Measurements from ENCODE around the gene CFAP58.
"Not testable (repeated sequence)": the region's sequence is repeated elsewhere in the genome, so short reads cannot be mapped to it uniquely, and the experiment has no call there.

Gene CFAP58

GRCh38 chr10:104441329-104442000 lies 87.8 kb downstream of the CFAP58 start:
- DNase-seq: no peak

- no peak for DNase-seq
These were observed 91.7 kb downstream of the CFAP58 start for GRCh38 chr10:104445359-104445758.

GRCh38 chr10:104446151-104446550 lies 92.5 kb downstream of the CFAP58 start:
- DNase-seq: no peak

GRCh38 chr10:104447331-104447730 lies 93.7 kb downstream of the CFAP58 start:
- DNase-seq: no peak

GRCh38 chr10:104447906-104448305 lies 94.3 kb downstream of the CFAP58 start:
- no peak for DNase-seq

- no peak for DNase-seq
These were observed 95.8 kb downstream of the CFAP58 start for GRCh38 chr10:104449391-104449790.

GRCh38 chr10:104450490-104450889 lies 96.9 kb downstream of the CFAP58 start:
- no peak for DNase-seq

- DNase-seq: no peak
These were observed 97.3 kb downstream of the CFAP58 start for GRCh38 chr10:104450954-104451353.

- DNase-seq: no peak
These were observed 99.3 kb downstream of the CFAP58 start for GRCh38 chr10:104452977-104453376.

GRCh38 chr10:104456802-104457542 lies 103.3 kb downstream of the CFAP58 start:
- no peak for DNase-seq

- no peak for DNase-seq
These were observed 103.9 kb downstream of the CFAP58 start for GRCh38 chr10:104457543-104457828.

GRCh38 chr10:104465575-104465974 lies 111.9 kb downstream of the CFAP58 start:
- DNase-seq: not testable (repeated sequence)

GRCh38 chr10:104468818-104469217 lies 115.2 kb downstream of the CFAP58 start:
- not testable (repeated sequence) for DNase-seq

- no peak for DNase-seq
These were observed 118.9 kb downstream of the CFAP58 start for GRCh38 chr10:104472505-104472904.

GRCh38 chr10:104472957-104473745 lies 119.5 kb downstream of the CFAP58 start:
- no peak for DNase-seq

- no peak for DNase-seq
These were observed 124.7 kb downstream of the CFAP58 start for GRCh38 chr10:104478380-104478779.

- DNase-seq: no peak
These were observed 126.4 kb downstream of the CFAP58 start for GRCh38 chr10:104479906-104480593.

GRCh38 chr10:104480797-104481196 lies 127.2 kb downstream of the CFAP58 start:
- no peak for DNase-seq

GRCh38 chr10:104483582-104483981 lies 129.9 kb downstream of the CFAP58 start:
- no peak for DNase-seq

- no peak for DNase-seq
These were observed 132.0 kb downstream of the CFAP58 start for GRCh38 chr10:104485632-104486031.

GRCh38 chr10:104486803-104487202 lies 133.2 kb downstream of the CFAP58 start:
- no peak for DNase-seq

GRCh38 chr10:104487794-104488438 lies 134.3 kb downstream of the CFAP58 start:
- no peak for DNase-seq

- DNase-seq: no peak
These were observed 134.8 kb downstream of the CFAP58 start for GRCh38 chr10:104488439-104488832.

Data from CD4-positive, alpha-beta T cell treated with Interleukin-10 for 1 hour (primary cell).